Measurements from ENCODE around the gene PRMT5.

The PRMT5 gene

DNA sequence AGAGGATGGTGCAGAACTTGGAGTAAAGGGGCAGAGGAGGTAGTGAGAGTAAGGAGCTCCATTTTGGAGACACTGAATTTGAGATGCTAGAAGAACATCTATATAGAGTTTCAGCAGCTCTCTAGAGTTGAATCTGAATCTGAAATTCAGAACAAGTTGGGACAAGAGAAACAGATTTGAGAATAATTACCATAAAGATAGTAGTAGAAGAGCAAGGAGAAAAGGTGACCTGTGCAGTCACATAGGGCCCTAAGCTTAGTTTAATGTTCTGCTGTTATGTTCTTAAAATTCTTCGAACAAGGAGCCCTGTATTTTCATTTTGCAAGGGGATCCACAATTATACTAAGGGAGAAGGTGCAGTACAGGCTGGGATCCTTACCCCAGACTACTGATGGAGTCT is 38.8 kb downstream of the PRMT5 start:
- Histone ChIP-seq H3K36me3 (ENCODE audit: insufficient read depth, low read length) (no peaks in the 10 kb centered on the region), H3K4me2 (ENCODE audit: low read depth, low read length, poor library complexity, severe bottlenecking) (no peak overlapping the region), H3K27me3 (ENCODE audit: insufficient read depth, low read length, poor library complexity, severe bottlenecking) (no peaks in the 10 kb centered on the region), H2AFZ (ENCODE audit: low read length) (no peak overlapping the region), H3K4me3 (ENCODE audit: low read length, poor library complexity, severe bottlenecking) (no peak overlapping the region), H3K9ac (ENCODE audit: low read depth, low read length, poor library complexity, severe bottlenecking) (no peak overlapping the region), H3F3A (ENCODE audit: low read depth) (no peaks in the 10 kb centered on the region), H4K20me1 (ENCODE audit: insufficient read depth, low read length, poor library complexity, severe bottlenecking) (no peaks in the 10 kb centered on the region), H3K79me2 (ENCODE audit: insufficient read depth, low read length) (no peaks in the 10 kb centered on the region), H3K9me3 (ENCODE audit: insufficient read depth, low read depth, low read length) (no peaks in the 10 kb centered on the region), H3K9me2 (replicated peaks; ENCODE audit: low read depth, low read length) (no peaks in the 10 kb centered on the region), H3K4me1 (ENCODE audit: insufficient read depth, low read length, poor library complexity, severe bottlenecking) (no peaks in the 10 kb centered on the region)
- no peak for TF ChIP-seq EZH2phosphoT487 (IDR thresholded peaks at IDR 0.05; ENCODE audit: borderline replicate concordance)
- TF ChIP-seq, protein P1, sequence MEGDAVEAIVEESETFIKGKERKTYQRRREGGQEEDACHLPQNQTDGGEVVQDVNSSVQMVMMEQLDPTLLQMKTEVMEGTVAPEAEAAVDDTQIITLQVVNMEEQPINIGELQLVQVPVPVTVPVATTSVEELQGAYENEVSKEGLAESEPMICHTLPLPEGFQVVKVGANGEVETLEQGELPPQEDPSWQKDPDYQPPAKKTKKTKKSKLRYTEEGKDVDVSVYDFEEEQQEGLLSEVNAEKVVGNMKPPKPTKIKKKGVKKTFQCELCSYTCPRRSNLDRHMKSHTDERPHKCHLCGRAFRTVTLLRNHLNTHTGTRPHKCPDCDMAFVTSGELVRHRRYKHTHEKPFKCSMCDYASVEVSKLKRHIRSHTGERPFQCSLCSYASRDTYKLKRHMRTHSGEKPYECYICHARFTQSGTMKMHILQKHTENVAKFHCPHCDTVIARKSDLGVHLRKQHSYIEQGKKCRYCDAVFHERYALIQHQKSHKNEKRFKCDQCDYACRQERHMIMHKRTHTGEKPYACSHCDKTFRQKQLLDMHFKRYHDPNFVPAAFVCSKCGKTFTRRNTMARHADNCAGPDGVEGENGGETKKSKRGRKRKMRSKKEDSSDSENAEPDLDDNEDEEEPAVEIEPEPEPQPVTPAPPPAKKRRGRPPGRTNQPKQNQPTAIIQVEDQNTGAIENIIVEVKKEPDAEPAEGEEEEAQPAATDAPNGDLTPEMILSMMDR (conservative IDR thresholded peaks at IDR 0.05; ENCODE audit: low read length): no peak

DNA sequence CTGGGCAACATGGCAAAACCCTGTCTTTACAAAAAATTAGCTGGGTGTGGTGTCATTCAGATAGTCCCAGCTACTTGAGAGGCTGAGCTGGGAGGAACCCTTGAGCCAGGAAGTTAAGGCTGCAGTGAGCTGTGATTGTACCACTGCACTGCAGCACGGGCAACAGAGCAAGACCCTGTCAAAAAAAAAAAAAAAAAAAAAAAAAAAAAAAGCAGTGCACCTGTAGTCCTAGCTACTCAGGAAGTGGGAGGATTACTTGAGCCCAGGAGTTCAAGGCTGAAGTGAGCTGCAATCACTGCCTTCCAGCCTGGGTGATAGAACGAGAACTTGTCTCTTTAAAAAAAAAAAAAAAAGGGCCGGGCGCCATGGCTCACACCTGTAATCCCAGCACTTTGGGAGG is 40.5 kb downstream of the PRMT5 start:
- Histone ChIP-seq H3K9me3 (ENCODE audit: insufficient read depth, low read depth, low read length) (no peaks in the 10 kb centered on the region), H3K4me2 (ENCODE audit: low read depth, low read length, poor library complexity, severe bottlenecking) (no peak overlapping the region), H3K9me2 (replicated peaks; ENCODE audit: low read depth, low read length) (no peaks in the 10 kb centered on the region), H3F3A (ENCODE audit: low read depth) (no peaks in the 10 kb centered on the region), H3K27me3 (ENCODE audit: insufficient read depth, low read length, poor library complexity, severe bottlenecking) (no peaks in the 10 kb centered on the region), H3K79me2 (ENCODE audit: insufficient read depth, low read length) (no peaks in the 10 kb centered on the region), H3K4me1 (ENCODE audit: insufficient read depth, low read length, poor library complexity, severe bottlenecking) (no peaks in the 10 kb centered on the region), H3K4me3 (ENCODE audit: low read length, poor library complexity, severe bottlenecking) (no peak overlapping the region), H2AFZ (ENCODE audit: low read length) (no peak overlapping the region), H3K36me3 (ENCODE audit: insufficient read depth, low read length) (no peaks in the 10 kb centered on the region), H3K9ac (ENCODE audit: low read depth, low read length, poor library complexity, severe bottlenecking) (no peak overlapping the region), H4K20me1 (ENCODE audit: insufficient read depth, low read length, poor library complexity, severe bottlenecking) (no peaks in the 10 kb centered on the region)
- no peak for TF ChIP-seq EZH2phosphoT487 (IDR thresholded peaks at IDR 0.05; ENCODE audit: borderline replicate concordance)
- TF ChIP-seq, protein P1 (conservative IDR thresholded peaks at IDR 0.05; ENCODE audit: low read length): no peak

DNA sequence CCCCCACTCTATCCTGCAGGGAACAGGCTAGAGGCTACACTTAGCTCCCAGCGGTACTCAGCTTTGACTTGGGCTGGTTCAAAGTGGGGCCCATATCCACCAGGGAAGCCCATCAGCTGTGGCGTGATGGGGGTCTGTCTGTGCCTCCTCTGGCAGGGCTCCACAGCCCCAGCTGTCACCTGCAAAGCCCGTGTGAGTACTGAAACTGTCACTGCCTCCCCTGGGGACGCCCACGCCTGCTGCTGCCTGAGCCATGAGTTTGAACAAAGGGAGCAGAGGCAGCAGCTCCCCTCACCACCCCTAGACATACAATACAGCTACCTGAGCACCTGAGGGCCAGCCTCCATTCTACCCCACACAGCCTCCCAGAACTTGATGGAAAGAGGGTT is 41.2 kb downstream of the PRMT5 start:
- TF ChIP-seq, protein P1 (conservative IDR thresholded peaks at IDR 0.05; ENCODE audit: low read length): no peak
- TF ChIP-seq EZH2phosphoT487 (IDR thresholded peaks at IDR 0.05; ENCODE audit: borderline replicate concordance): no peak
- H3K27me3 ChIP-seq (ENCODE audit: insufficient read depth, low read length, poor library complexity, severe bottlenecking): no peaks in the 10 kb centered on the region
- H3K9me3 ChIP-seq (ENCODE audit: insufficient read depth, low read depth, low read length): no peaks in the 10 kb centered on the region
- H3F3A ChIP-seq (ENCODE audit: low read depth): no peaks in the 10 kb centered on the region
- no peaks in the 10 kb centered on the region for H4K20me1 ChIP-seq (ENCODE audit: insufficient read depth, low read length, poor library complexity, severe bottlenecking)
- H3K36me3 ChIP-seq (ENCODE audit: insufficient read depth, low read length): no peaks in the 10 kb centered on the region
- no peaks in the 10 kb centered on the region for H3K9me2 ChIP-seq (replicated peaks; ENCODE audit: low read depth, low read length)
- H3K4me3 ChIP-seq (ENCODE audit: low read length, poor library complexity, severe bottlenecking): no peak overlapping the region
- no peak overlapping the region for H3K9ac ChIP-seq (ENCODE audit: low read depth, low read length, poor library complexity, severe bottlenecking)
- no peak overlapping the region for H3K4me2 ChIP-seq (ENCODE audit: low read depth, low read length, poor library complexity, severe bottlenecking)
- H3K4me1 ChIP-seq (ENCODE audit: insufficient read depth, low read length, poor library complexity, severe bottlenecking): no peaks in the 10 kb centered on the region
- no peaks in the 10 kb centered on the region for H3K79me2 ChIP-seq (ENCODE audit: insufficient read depth, low read length)
- H2AFZ ChIP-seq (ENCODE audit: low read length): no peak overlapping the region
